ENCODE results near the gene LRP8. TPM values are rescaled to one million over a fixed set of nuclear protein-coding genes. Genes with fewer than 3 reads are reported as not detected.

LRP8 gene
- total and polyA plus RNA-seq, 2 of the 13 experiments (the other 11 are each of a cell fraction or from before 2014, with no cell fraction given), result 17.3 to 17.4 TPM

GRCh38 chr1:53316766-53317581 lies 10.9 kb downstream of the LRP8 start (continued):
- no peak for TF ChIP-seq SIN3B (IDR thresholded peaks at IDR 0.05; ENCODE audit: low read length)
- TF ChIP-seq ZNF142 (CRISPR knock-in tag; IDR thresholded peaks at IDR 0.05), result no peak
- no peak for TF ChIP-seq CHD4 (IDR thresholded peaks at IDR 0.05; ENCODE audit: borderline replicate concordance, low read length)
- no peak for TF ChIP-seq ZNF160 (CRISPR knock-in tag; IDR thresholded peaks at IDR 0.05)
- no peak for TF ChIP-seq U2AF1 (optimal IDR thresholded peaks at IDR 0.05; ENCODE audit: low read depth, low read length)
- TF ChIP-seq, protein P1, sequence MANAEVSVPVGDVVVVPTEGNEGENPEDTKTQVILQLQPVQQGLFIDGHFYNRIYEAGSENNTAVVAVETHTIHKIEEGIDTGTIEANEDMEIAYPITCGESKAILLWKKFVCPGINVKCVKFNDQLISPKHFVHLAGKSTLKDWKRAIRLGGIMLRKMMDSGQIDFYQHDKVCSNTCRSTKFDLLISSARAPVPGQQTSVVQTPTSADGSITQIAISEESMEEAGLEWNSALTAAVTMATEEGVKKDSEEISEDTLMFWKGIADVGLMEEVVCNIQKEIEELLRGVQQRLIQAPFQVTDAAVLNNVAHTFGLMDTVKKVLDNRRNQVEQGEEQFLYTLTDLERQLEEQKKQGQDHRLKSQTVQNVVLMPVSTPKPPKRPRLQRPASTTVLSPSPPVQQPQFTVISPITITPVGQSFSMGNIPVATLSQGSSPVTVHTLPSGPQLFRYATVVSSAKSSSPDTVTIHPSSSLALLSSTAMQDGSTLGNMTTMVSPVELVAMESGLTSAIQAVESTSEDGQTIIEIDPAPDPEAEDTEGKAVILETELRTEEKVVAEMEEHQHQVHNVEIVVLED (CRISPR knock-in tag; IDR thresholded peaks at IDR 0.05; ENCODE audit: borderline replicate concordance), result no peak
- TF ChIP-seq TBP (CRISPR knock-in tag; IDR thresholded peaks at IDR 0.05), result no peak
- no peak for TF ChIP-seq SMAD3 (CRISPR knock-in tag; IDR thresholded peaks at IDR 0.05)
- no peak for TF ChIP-seq ZNF709 (CRISPR knock-in tag; IDR thresholded peaks at IDR 0.05)
- no peak for TF ChIP-seq ZNF607 (CRISPR knock-in tag; IDR thresholded peaks at IDR 0.05; ENCODE audit: borderline replicate concordance)
- TF ChIP-seq ZNF598 (CRISPR knock-in tag; IDR thresholded peaks at IDR 0.05; ENCODE audit: borderline replicate concordance), result no peak
